ENCODE data around the gene RUNX1. TPM values are rescaled to one million over a fixed set of nuclear protein-coding genes. Genes with fewer than 3 reads are reported as not detected.

Gene RUNX1
- total and polyA plus RNA-seq, 2 of the 13 experiments (the other 11 are each of a cell fraction or from before 2014, with no cell fraction given), result 5.4 to 6.4 TPM

DNA sequence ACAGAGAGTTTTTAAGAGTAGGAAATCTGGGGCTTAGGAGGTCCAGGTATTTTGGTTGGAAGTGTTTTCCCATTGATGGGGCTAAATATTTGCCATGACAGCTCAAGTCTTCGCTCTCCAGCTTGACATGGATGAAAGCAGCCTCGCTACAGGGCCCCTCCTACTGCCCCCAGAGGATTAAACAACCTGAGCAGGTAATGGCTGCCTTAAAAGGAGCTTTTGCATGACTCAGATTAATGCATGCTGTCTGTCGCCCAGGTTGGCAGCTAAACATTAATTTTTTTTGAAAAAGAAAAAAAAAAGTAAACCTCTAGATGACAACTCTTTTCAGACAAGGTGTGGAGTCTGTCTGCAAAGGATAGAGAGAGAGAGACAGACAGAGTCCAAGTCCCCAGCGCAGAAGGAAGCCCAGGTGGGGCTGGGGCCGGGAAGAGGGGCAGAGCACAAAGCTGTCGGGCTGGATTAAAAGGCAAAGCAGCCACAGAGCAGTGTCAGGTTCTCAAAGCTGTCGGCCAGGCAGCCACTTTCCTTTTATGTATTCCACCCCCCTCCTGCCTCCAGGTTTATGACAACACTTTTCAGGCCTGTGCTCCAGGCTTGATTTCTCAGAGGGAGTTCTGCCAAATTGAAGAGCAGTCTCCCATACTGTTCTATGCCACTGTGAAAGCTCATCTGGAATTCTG lies 252.4 kb downstream of the RUNX1 start:
- DNase-seq (ENCODE audit: low spot score) (peak; percentile 63), ATAC-seq (peak; percentile 18), FAIRE-seq (no peak)
- Histone ChIP-seq H3K36me3 (replicated peaks in 1 of 2; ENCODE audit: control insufficient read depth in 1 of 2, insufficient read depth in 2 of 2, low read length in 2 of 2) (peaks cover 5 to 21% of the 10 kb centered on the region in 2 experiments; a peak in 3 of 5 replicates), H4K20me1 (ENCODE audit: insufficient read depth, low read length) (no peaks in the 10 kb centered on the region), H3K9ac (ENCODE audit: insufficient read depth, low read depth, low read length) (no peak overlapping the region), H3K4me1 (ENCODE audit: insufficient read depth, low read length) (peaks cover 87% of the 10 kb centered on the region), H3K27me3 (ENCODE audit: control insufficient read depth in 1 of 2, insufficient read depth in 2 of 2, low read length in 2 of 2) (no peaks in the 10 kb centered on the region), H3K4me2 (ENCODE audit: low read depth, low read length) (peak overlapping the region; percentile 9; the same call in 1 of the 2 replicates), H2AFZ (ENCODE audit: low read length) (no peak overlapping the region), H3K79me2 (ENCODE audit: insufficient read depth, low read length) (no peaks in the 10 kb centered on the region), H3K9me3 (ENCODE audit: low read length) (no peaks in the 10 kb centered on the region), H3K4me3 (replicated peaks in 1 of 3; ENCODE audit: insufficient read depth in 1 of 3, low read depth in 2 of 3, low read length in 3 of 3) (no peak overlapping the region), H3K27ac (ENCODE audit: extremely low read length, insufficient read depth, low read length) (peak overlapping the region; percentile 66)
- CTCF ChIA-PET (ENCODE audit: low intra/inter-chr PET ratio, low total read pairs), result no interaction called here
- intact Hi-C loops (cut with micrococcal nuclease; ENCODE audit: unreplicated experiment), result no loop called here
- POLR2A ChIA-PET, result interaction anchor here (0.8 to 4.2 kb wide), 10 partner anchors 12 to 1157 kb away, joined by 3 to 49 read pairs (median 6); no protein-coding TSS in a partner anchor
- no TSS peak for BruUV-seq (replicated peaks)
- no peak for TF ChIP-seq ZNF788 (CRISPR knock-in tag; IDR thresholded peaks at IDR 0.05; ENCODE audit: borderline replicate concordance)
- no peak for TF ChIP-seq FOXK2 (IDR thresholded peaks at IDR 0.05)
- TF ChIP-seq GATAD2A (CRISPR knock-in tag; IDR thresholded peaks at IDR 0.05), result peak; percentile 35; the same call in 1 of the 2 replicates
- TF ChIP-seq GFI1 (CRISPR knock-in tag; IDR thresholded peaks at IDR 0.05; ENCODE audit: borderline replicate concordance), result no peak
- TF ChIP-seq EP300 (IDR thresholded peaks at IDR 0.05; ENCODE audit: low read depth in 2 of 2, low read length in 2 of 2), result peak in 1 of 2 experiments; percentile 30; a peak in 1 of 4 replicates
- no peak for TF ChIP-seq EP300 (CRISPR knock-in tag; IDR thresholded peaks at IDR 0.05; ENCODE audit: borderline replicate concordance)
- TF ChIP-seq TCF7 (IDR thresholded peaks at IDR 0.05; ENCODE audit: low read depth), result peak; percentile 73
- no peak for TF ChIP-seq NFKBIZ (CRISPR knock-in tag; IDR thresholded peaks at IDR 0.05)
- TF ChIP-seq, protein P1, sequence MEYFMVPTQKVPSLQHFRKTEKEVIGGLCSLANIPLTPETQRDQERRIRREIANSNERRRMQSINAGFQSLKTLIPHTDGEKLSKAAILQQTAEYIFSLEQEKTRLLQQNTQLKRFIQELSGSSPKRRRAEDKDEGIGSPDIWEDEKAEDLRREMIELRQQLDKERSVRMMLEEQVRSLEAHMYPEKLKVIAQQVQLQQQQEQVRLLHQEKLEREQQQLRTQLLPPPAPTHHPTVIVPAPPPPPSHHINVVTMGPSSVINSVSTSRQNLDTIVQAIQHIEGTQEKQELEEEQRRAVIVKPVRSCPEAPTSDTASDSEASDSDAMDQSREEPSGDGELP (IDR thresholded peaks at IDR 0.05; ENCODE audit: borderline replicate concordance, low read depth), result peak; percentile 13; the same call in 1 of the 2 replicates
- TF ChIP-seq FOSL2 (CRISPR knock-in tag; IDR thresholded peaks at IDR 0.05), result peak; percentile 37; the same call in 1 of the 2 replicates
- peak; percentile 50; the same call in 1 of the 2 replicates for TF ChIP-seq SIX4 (CRISPR knock-in tag; IDR thresholded peaks at IDR 0.05)
- TF ChIP-seq, protein P2, sequence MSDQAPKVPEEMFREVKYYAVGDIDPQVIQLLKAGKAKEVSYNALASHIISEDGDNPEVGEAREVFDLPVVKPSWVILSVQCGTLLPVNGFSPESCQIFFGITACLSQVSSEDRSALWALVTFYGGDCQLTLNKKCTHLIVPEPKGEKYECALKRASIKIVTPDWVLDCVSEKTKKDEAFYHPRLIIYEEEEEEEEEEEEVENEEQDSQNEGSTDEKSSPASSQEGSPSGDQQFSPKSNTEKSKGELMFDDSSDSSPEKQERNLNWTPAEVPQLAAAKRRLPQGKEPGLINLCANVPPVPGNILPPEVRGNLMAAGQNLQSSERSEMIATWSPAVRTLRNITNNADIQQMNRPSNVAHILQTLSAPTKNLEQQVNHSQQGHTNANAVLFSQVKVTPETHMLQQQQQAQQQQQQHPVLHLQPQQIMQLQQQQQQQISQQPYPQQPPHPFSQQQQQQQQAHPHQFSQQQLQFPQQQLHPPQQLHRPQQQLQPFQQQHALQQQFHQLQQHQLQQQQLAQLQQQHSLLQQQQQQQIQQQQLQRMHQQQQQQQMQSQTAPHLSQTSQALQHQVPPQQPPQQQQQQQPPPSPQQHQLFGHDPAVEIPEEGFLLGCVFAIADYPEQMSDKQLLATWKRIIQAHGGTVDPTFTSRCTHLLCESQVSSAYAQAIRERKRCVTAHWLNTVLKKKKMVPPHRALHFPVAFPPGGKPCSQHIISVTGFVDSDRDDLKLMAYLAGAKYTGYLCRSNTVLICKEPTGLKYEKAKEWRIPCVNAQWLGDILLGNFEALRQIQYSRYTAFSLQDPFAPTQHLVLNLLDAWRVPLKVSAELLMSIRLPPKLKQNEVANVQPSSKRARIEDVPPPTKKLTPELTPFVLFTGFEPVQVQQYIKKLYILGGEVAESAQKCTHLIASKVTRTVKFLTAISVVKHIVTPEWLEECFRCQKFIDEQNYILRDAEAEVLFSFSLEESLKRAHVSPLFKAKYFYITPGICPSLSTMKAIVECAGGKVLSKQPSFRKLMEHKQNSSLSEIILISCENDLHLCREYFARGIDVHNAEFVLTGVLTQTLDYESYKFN (CRISPR knock-in tag; conservative IDR thresholded peaks at IDR 0.05), result 0 out of 2 replicates have a peak, but pooled peaks have one; percentile 21
- no peak for TF ChIP-seq ZFP37 (CRISPR knock-in tag; IDR thresholded peaks at IDR 0.05; ENCODE audit: borderline replicate concordance)
- TF ChIP-seq SALL1 (CRISPR knock-in tag; IDR thresholded peaks at IDR 0.05), result 0 out of 2 replicates have a peak, but pooled peaks have one; percentile 27
- peak; percentile 38; the same call in 1 of the 2 replicates for TF ChIP-seq SIX1 (CRISPR knock-in tag; IDR thresholded peaks at IDR 0.05; ENCODE audit: borderline replicate concordance)
- in situ Hi-C loops (cut with HindIII; ENCODE audit: extremely low pct_ligation_motif_present, low pct_unique_long_range_greater_than_20kb), result no loop called here
- WGBS (ENCODE audit: low lambda C conversion rate), result 43% methylated on average over 7 of the region's 7 CpGs

All from HepG2 (cell line).